Femur (tissue), 1 donor: ENCODE data around the gene RBL2.
A peak's percentile ranks its signal among the peaks of the same experiment; 100 is the strongest.
"Not testable (repeated sequence)": the region's sequence is repeated elsewhere in the genome, so short reads cannot be mapped to it uniquely, and the experiment has no call there.

Experiments
- DNase-seq: peaks from one replicate; pipeline ENCODE4 v3.0.0-alpha.2; 2017

RBL2 gene

GRCh38 chr16:53434377-53435065 is at the start of gene RBL2:
TSS of gene RBL2 (plus strand) at chr16:53434471. CDS start at chr16:53434557, 86 bp downstream.
- DNase-seq: peak; percentile 91

- not testable (repeated sequence) for DNase-seq
Observed at GRCh38 chr16:53384610-53385009, 49.7 kb upstream of the RBL2 start.

GRCh38 chr16:53404959-53405358 is 29.3 kb upstream of the RBL2 start:
- DNase-seq: no peak

GRCh38 chr16:53412549-53412948 is 21.7 kb upstream of the RBL2 start:
- no peak for DNase-seq

GRCh38 chr16:53413864-53414263 is 20.4 kb upstream of the RBL2 start:
- DNase-seq: no peak

GRCh38 chr16:53414381-53414780 is 19.9 kb upstream of the RBL2 start:
- DNase-seq: no peak

- DNase-seq: no peak
Observed at GRCh38 chr16:53415504-53415903, 18.8 kb upstream of the RBL2 start.

GRCh38 chr16:53417011-53417410 is 17.3 kb upstream of the RBL2 start:
- DNase-seq: no peak

GRCh38 chr16:53417976-53418375 is 16.3 kb upstream of the RBL2 start:
- DNase-seq: no peak

GRCh38 chr16:53419383-53419709 is 14.9 kb upstream of the RBL2 start:
- not testable (repeated sequence) for DNase-seq

GRCh38 chr16:53421248-53421647 is 13.0 kb upstream of the RBL2 start:
- DNase-seq: no peak

GRCh38 chr16:53423968-53424367 is 10.3 kb upstream of the RBL2 start:
- DNase-seq: not testable (repeated sequence)

GRCh38 chr16:53428681-53429080 is 5.6 kb upstream of the RBL2 start:
- no peak for DNase-seq

- no peak for DNase-seq
Observed at GRCh38 chr16:53429221-53429943, 4.9 kb upstream of the RBL2 start.

- no peak for DNase-seq
Observed at GRCh38 chr16:53430363-53430762, 3.9 kb upstream of the RBL2 start.

GRCh38 chr16:53433509-53433908 is 762 bp upstream of the RBL2 start:
- no peak for DNase-seq

- no peak for DNase-seq
Observed at GRCh38 chr16:53433930-53434376, 318 bp upstream of the RBL2 start.

- peak; percentile 85 for DNase-seq
Observed at GRCh38 chr16:53435066-53435688, 906 bp downstream of the RBL2 start.

- DNase-seq: no peak
Observed at GRCh38 chr16:53440125-53440524, 5.9 kb downstream of the RBL2 start.

GRCh38 chr16:53445534-53445933 is 11.3 kb downstream of the RBL2 start:
- DNase-seq: no peak

GRCh38 chr16:53446090-53446489 is 11.8 kb downstream of the RBL2 start:
- no peak for DNase-seq

GRCh38 chr16:53449816-53450517 is 15.7 kb downstream of the RBL2 start:
- no peak for DNase-seq

GRCh38 chr16:53453928-53454327 is 19.7 kb downstream of the RBL2 start:
- no peak for DNase-seq
